Activated naive CD4-positive, alpha-beta T cell (primary cell): ENCODE measurements around the gene IQCK.
"Not testable (repeated sequence)": the region's sequence is repeated elsewhere in the genome, so short reads cannot be mapped to it uniquely, and the experiment has no call there.

ENCODE experiments used
- DNase-seq, 4 experiments: peaks; one replicate each; lab custom pipeline; 2025; lab: John Stamatoyannopoulos, UW

The IQCK gene, protein sequence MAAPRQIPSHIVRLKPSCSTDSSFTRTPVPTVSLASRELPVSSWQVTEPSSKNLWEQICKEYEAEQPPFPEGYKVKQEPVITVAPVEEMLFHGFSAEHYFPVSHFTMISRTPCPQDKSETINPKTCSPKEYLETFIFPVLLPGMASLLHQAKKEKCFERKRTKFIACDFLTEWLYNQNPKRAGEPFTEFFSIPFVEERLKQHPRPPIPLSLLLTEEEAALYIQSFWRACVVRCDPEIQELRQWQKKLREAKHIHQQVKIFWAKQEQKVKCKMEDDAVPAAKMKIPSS

DNA sequence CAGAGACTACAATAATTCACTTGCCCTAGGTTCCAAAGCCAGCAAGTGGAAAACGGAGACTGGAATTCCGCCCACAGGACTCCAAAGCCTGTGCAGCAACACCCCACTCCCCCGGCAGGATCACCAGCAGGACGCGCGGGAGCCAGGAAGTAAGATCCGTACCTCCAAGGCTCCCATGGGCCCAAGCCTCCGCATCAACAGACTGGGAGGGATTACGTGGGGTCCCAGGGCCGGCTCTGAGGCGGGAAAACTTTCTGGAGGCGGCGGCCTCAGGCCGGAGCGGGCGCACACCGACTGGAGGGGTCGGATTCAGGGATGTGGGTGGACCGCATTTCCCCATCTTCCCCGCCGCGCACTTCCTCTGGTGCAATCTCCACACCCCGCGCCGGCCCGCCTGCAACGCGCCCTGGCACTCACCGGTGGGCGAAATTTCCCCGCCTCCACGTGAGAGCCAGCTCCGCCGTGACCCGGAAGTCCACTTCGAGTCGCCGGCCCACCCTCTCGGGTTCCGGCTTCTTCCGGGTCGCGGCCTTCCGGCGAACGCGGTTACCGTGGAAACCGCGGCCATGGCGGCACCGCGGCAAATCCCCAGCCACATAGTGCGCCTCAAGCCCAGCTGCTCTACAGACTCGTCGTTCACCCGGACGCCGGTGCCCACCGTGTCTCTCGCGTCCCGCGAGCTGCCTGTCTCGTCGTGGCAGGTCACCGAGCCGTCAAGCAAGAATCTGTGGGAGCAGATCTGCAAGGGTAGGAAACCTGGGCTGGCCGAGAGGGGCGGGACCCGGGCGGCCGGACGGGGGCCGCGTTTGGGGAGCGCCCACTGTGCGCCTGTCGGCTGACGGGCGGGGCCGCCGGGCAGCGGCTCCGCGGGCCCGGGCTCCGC lies at the start of gene IQCK, which contains the start of gene KNOP1:
IQCK (plus strand) TSS at position 531 of the 883 bp plus-strand sequence; CDS start at position 567, 36 bp downstream.
KNOP1 (minus strand) TSS at position 487 of the 883 bp plus-strand sequence. CDS start 3,192 bp downstream, outside the sequence.
- peak; percentile 75 to 80 (median 76) for DNase-seq

DNA sequence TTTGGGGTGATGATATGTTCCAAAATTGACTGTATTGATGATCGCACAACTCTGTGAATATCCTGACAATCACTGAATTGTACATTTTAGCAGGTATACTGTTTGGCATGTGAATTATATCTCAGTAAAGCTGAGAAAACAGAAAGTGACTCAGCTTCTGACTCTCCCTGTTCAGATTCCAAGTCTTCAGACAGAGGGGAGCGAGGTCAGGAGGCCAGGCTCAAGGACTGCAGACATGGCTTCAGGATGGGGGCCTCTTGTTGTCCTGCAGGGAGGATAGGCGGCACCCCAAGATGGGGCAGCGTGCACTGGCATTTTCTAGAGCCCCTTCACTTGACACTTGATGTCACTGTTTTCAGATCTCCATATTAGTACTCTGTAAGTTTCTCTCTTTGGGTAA lies 45.7 kb upstream of the IQCK start:
- no peak for DNase-seq

DNA sequence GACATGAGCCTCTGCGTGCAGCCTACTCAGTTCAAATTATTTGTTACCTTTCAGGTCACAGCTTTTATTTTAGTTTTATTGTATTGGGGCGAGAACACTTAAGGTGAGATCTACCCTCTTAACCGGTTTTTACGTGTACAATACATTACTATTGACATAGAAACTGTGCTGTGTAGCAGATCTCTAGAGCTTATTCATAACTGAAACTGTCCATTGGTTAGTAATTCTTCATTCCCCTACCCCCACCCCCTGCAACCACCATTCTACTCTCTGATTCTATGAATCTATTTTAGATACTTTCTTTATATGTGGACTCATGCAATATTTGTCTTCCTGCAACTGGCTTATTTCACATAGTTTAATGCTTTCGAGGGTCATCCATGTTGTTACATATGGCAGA lies 43.6 kb upstream of the IQCK start:
- no peak for DNase-seq

DNA sequence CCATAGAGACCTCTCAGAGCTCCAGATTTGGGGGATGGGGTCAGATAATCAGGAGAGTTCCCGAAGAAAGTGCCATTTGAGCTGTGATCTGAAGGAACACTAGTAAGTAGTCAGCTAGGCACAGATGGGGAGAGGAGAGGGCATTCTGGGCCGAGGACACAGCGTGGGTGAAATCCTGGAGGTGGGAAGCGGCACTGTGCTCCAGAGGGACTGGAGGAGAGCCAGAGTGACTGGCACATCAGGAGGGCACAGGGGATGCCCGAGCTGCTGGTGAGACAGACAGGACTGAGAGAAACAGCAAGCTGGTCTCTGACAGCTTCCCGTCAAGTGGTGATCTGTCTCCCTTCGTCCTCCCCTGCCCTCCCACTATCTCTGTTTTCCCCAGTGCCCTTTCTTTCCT lies 40.7 kb upstream of the IQCK start:
- DNase-seq: no peak

DNA sequence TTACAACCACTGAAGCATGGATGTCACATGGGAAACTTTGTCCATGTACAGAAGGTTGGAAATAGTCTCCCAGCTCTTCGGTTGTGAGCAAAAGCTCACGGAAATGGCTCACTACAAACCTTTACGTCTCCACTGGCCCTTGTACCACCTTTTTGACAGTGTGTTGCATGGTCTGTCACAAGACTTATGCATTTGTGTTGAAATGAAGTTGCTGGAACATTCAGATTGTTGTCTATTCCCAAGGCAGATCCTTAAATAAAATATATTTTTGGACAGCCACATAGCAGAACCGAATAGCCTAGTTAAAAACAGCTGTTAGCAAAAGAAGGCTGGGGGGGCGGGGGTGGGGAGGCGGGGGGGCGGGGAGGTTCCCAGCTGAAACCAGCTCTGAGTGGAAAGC lies 39.3 kb upstream of the IQCK start:
- no peak for DNase-seq

DNA sequence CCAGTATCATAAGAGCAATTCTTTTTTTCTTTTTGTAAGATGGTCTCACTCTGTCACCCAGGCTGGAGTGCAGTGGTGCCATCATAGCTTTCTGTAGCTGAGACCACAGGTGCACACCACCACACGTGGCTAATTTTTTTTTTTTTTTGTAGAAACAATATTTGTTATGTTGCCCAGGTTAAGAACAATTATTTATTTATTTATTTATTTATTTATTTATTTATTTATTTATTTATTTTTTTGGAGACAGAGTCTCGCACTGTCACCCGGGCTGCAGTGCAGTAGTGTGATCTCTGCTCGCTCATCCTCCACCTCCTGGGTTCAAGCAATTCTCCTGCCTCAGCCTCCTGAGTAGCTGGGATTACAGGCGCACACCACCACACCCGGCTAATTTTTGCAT lies 38.8 kb upstream of the IQCK start:
- DNase-seq: not testable (repeated sequence)

DNA sequence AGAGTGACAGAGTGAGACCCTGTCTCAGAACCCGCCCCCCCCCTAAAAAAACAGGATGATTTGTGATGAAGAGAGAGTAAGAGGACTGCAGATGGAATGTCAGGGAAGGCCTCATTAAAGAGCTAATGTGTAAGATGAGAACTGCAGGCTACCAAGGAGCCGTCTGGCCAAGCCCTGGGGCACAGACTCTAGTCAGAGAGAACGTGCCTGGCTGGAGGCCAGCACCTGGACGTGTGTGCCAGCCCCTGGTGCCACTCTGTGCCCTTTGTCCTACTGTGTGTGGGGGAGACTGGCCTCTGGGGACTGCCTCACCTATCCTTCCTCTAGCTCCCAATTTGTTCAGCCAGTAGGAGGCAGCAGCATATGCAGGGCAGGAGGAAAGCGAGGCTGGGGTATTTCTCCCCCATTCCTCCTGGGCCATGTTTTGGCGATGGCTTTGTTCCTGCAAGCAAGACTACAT lies 37.2 kb upstream of the IQCK start:
- DNase-seq: no peak

DNA sequence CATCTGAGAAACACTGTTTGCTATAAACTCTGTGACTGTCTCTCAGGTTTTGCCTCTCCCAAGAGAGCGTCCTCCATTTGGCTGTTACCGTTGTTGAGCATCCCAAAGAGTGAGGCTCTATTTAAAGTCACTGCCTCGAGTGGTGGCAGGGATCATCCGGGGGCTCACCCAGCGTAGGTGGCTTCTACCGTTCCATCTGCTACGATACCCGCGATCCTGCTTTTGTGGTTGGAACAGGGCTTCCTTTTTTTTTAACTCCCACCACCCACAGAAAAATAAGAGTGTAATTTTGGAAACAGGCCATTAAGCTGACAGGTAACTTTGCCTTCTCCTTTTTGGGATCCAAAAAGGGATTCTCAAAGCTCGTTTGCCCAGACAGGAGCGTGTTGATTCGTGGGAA lies 36.4 kb upstream of the IQCK start:
- DNase-seq: no peak

DNA sequence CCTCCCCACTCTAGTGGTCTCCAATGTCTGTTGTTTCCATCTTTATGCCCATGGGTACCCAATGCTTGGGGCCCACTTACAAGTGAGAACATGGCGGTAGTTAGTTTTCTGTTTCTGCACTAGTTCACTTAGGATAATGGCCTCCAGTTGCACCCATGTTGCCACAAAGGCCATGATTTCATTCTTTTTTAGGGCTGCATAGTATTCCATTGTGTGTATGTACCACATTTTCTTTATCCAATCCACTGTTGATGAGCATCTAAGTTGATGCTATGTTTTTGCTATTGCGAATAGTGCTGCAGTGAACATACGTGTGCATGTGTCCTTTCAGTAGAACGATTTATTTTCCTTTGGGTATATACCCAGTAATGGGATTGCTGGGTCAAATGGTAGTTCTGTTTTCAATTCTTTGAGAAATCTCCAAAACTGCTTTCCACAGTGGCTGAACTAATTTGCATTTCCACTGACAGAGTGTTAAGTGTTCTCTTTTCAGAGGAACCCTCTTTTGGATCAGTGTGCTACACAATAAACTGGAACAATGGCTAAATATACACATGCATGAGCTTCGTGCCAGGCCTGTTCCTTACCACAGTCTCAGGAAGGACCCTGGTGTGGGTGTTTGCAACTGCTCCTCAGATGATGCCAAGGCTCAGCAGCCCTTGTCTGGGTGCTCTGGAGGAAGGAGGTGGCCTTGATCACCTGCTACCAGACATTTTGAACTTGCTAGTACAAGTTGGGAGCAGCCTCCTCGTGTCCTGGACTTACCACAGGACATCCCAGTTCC lies 34.4 kb upstream of the IQCK start:
- no peak for DNase-seq

DNA sequence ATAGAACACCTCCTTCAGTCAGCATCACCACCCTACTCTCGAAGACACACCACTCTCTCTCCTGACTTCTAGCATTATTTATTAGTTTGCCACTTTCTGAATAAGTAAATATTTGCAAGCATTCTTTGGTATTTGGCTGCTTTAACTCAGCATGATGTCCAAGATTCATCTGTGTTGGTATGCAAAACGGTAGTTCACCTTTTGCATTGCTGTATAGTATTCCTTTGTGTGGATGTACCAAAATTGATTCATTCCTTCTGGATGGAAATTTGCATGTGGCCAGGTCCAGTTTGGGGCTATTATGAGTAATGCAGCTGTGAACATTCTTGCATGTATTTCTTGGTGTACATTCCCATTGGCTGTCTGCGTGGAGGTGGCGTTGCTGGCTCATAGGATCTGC lies 32.9 kb upstream of the IQCK start:
- DNase-seq: no peak

DNA sequence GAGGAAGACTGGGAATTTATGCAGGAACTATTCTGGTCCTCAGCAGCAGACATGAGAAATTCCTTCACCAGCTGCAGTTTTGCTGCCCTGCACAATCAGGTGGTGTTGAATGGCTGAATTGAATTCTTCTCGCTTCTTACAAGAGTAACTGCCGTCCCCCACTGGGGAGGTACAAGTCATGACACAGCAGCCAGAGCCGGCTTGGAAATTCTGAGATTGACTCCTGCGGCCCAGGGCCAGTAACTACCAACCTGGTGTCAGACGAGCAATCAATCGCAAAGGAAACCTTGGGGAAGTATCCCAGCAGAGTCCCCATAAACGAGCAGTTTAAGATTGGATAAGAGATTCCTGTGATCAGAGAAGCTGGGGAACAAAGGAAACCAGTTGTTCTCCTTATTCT lies 30.8 kb upstream of the IQCK start:
- DNase-seq: no peak

DNA sequence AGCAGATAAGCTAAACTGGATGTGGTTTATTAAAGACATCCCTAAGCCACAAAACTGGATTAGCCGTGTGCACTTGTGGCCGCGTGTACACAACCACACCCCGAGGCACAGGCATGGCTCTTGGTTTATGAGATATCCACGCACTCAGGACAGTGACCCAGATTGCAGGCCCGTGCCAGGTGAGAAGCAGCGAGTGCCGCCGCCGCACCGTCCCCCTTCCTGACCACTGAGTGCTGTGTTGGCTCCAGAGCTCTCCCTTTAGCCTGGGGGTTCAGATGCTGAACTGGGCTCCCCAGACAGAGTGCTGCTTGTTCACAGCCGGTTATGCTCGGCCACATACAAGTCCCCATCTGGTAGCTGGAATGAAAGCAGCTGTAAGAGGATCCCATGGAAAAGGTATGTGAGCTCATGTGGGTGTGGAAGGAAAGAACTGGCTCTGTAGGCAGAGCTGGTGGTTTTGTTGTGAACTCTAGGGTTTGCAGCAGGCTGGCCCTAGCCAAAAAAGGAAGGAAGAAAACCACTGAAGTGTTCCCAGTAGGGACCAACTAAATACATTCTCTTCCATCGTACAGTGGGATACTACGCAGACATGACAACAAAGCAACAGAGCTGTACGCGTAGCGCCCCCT lies 29.6 kb upstream of the IQCK start:
- no peak for DNase-seq

DNA sequence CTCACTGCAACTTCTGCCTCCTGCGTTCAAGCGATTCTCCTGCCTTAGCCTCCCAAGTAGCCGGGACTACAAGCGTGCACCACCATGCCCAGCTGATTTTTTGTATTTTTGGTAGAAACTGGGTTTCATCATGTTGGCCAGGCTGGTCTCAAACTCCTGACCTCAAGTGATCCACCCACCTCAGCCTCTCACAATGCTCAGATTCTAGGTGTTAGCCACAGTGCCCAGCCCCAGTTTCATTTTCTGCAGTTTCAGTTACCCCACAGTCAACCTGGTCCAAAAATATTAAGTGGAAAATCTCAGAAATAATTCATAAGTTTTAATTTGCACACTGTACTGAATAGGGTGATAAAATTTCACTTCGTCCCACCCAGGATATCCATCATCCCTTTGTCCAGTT lies 28.7 kb upstream of the IQCK start:
- DNase-seq: no peak

DNA sequence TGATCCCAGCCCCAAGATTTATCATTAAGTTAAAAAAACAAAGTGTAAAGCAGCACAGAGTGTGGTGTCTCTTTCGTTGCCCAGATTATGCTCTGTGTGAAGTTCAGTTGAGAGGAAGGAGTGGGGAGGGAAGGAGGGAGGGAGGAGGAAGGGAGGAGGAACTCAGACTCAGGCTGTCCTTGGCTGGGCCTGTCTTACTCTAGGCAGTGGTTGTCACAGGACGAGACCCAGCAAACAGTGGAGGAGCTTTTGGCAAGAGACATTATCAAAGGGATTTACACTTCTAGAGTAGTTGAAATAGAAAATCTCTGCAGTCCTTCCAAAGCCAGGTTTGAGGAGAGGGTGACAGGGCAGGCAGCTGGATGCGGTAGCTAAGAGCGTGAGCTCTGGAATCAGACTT lies 27.9 kb upstream of the IQCK start:
- no peak for DNase-seq

DNA sequence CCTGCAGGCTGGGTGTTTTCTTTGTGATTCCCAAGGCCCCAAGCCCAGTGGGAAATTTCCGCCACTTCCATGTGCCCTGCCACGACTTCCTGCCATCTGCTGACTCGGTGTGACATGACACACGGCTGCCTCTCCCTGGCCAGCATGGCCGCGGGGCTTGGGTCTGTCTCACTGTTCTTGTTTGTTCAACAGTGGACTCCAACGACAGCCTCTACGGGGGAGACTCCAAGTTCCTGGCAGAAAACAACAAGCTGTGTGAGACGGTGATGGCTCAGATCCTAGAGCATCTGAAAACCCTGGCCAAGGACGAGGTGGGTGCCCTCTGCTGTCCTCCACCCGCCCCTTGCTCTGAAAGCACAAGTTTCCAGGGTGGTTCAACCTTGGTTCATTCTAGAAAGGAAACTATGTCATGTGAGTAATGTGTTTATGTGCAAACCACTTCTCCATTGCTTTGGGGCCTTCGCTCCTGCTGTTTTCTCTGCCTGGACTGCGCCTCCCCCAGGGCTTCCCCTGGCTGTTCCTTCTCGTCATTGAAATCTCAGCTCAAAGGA lies 26.8 kb upstream of the IQCK start:
- DNase-seq: no peak

DNA sequence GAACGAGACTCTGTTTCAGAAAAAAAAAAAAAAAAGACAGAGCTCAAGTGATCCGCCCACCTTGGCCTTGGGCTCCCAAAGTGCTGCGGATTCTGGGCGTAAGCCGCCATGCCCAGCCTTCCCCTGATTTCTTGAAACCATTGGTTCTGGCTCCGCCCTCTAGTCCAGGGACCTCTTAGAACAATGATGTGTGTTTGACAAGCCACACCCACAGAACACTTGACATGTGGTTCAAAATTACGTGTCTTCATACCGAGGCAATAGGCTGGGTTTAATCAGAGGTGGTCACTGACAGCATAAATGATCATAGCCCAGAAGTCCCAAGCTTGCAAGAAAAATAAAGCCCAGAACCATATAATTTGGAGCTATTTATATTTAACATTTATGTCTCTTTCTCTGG lies 23.1 kb upstream of the IQCK start:
- DNase-seq: no peak

DNA sequence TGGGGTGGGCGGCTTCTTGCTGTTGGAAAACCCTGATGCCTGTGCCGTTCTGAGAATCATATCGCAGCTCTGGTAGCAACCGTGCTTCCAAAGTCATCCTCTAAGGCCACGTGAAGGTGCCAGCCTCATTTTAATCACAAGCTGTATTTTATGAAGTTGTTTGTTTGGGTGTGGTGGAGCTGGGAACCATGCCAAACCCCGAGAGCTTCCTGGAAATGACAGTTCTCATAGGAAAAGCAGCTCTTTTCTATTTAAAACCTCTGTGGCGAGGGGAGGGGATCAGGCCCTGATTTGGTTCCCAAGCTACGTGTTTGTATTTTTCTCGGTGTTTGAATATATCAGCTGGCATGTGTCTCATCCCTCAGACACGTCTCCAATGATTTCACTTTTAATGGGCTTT lies 21.7 kb upstream of the IQCK start:
- peak in 2 of 4 experiments; percentile 50 to 57 for DNase-seq

DNA sequence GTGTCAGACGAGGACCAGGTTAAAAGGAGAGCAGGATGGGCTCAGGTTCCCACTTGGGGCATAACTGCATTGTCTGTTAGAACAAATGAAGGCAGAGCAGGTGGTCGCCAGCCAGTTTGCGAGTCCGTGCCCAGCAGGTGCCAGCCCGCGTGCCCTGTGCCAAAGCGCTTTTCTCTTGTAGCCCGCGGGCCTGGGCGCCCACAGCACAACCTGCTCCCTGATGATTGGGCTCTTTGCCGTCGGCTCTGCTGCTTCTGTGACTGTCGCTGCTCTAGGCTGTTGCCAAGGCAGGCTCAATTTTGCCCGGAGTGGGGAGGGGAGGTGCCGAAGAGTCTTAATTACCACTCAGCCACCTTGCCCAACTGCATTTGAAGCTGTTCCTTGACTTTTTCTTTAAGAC lies 21.1 kb upstream of the IQCK start:
- peak in 1 of 4 experiments; percentile 9 for DNase-seq

DNA sequence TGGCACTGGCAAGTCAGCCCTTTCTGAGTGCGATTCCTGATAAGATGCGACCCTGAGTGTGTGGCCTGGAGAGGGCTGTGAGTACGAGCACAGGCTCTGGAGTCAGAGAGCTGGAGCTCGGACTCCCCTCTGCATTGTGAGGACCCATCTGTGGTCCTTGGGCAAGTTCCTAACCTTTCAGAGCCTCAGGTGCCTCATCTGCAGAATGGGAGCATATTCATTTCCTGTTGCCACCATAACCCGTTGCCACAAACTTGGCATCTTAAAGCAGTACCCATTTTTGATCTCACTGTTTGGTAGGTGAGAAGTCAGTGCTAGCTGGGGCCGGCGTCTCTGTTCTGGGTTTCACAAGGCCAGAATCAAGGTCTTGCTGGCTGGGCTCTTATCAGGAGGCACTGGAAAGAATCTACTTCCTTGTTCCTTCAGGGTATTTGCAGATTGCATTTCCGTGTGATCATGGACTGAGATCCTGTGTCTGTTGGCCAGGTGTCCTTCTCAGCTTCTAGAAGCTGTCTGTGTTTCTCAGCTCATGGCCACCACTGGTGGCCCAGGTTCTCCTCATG lies 20.2 kb upstream of the IQCK start:
- no peak for DNase-seq

DNA sequence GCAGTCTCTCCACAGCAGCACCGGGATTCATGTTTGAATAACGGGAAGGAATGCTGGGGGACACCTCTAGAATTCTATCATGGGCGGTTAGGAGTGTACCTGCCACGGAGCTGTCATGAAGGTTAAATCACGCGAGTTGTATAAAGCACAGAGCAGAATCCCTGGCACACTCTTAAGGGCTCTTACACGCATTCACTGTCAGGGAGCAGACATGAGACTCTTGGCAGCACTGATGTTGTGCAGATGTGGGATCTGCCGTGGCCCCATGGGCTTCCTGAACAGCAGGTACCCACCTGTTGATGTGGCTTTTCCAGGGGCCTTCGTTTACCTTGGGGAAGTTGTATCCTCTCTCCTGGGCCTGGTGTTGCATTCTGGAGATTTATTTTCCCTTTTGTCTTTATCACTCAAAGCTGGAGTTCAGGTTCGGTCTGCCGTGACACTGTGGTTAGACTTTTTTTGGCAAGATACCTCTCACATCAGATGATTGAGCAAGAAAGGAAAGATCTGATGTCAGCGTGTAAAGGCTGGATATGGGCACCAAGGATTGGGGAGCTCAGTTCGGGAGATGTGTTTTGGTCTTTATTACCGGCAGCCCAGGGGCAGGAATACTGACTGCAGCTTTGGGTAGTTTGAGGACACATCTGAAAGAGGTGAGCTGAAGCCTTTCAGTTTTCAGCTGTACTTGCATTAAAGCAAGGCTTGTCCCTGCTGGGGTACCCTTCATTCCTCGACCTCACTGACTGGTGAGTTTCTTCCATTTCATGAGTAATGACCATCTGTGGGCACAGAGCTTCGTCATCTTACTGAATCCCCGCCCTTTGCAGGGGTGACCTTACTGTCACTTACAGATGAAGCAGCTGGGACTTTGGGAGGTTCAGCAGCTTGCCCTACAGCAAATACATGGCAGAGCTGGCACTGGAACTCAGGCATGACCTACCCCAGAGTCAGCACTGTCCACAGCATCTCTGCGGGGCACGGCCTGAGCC lies 19.3 kb upstream of the IQCK start:
- DNase-seq: no peak
